Gastroesophageal sphincter (tissue), 4 donors: ENCODE results near the gene SLC29A3. TPM values are rescaled to one million over a fixed set of nuclear protein-coding genes. Genes with fewer than 3 reads are reported as not detected.

Experiments used
- ATAC-seq: fragments of 150-250 bp; one replicate; pipeline ENCODE4 v1.9.1; 2016; ENCODE audit warnings: mild to moderate bottlenecking, moderate library complexity
- H3K27ac ChIP-seq, 4 donors: fragments of 200-600 bp; sonication (generic) in 3 of 4; 1 replicate in 3 of 4; 2 replicates in 1 of 4; pipeline ENCODE4 v1.5.1; 2016 to 2019
- H3K27me3 ChIP-seq: fragments of 200-600 bp; sonication (generic); one replicate; pipeline ENCODE4 v1.5.1; 2019
- H3K36me3 ChIP-seq, 2 donors: fragments of 200-600 bp; sonication (generic); one replicate each; pipeline ENCODE4 v1.5.1; 2019; ENCODE audit warnings: control low read depth in 1 of 2
- H3K4me1 ChIP-seq, 3 donors: fragments of 200-600 bp; sonication (generic); 1 replicate in 2 of 3; 2 replicates in 1 of 3; pipeline ENCODE4 v1.5.1; 2016 to 2019; ENCODE audit warnings: control low read depth in 2 of 3
- H3K4me3 ChIP-seq, 2 donors: fragments of 200-600 bp; sonication (generic); one replicate each; pipeline ENCODE4 v1.5.1; 2019; ENCODE audit warnings: mild to moderate bottlenecking in 1 of 2, moderate library complexity in 1 of 2
- H3K9me3 ChIP-seq, 3 donors: fragments of 200-600 bp; sonication (generic); one replicate each; pipeline ENCODE4 v1.5.1; 2017 to 2019; ENCODE audit warnings: control low read depth in 2 of 3
- CTCF ChIP-seq, 4 experiments: fragments of 200-600 bp in 2 of 4; fragments of 450-650 bp in 2 of 4; sonication (generic) in 1 of 4; IDR thresholded peaks; one replicate each; pipeline ENCODE4 v1.5.1; 2017 to 2019; ENCODE audit warnings: antibody characterized with exemption in 4 of 4, mild to moderate bottlenecking in 2 of 4, moderate library complexity in 2 of 4
- EP300 ChIP-seq: sonication (generic); formaldehyde crosslinking; IDR thresholded peaks from one replicate; pipeline ENCODE4 v1.6.1; 2017; ENCODE audit warnings: antibody characterized with exemption, mild to moderate bottlenecking
- POLR2A ChIP-seq, 2 donors: fragments of 450-650 bp; IDR thresholded peaks; one replicate each; pipeline ENCODE4 v1.6.1; 2017; ENCODE audit warnings: antibody characterized with exemption in 2 of 2, mild to moderate bottlenecking in 2 of 2, moderate library complexity in 1 of 2
- POLR2AphosphoS5 ChIP-seq: sonication (generic); formaldehyde crosslinking; IDR thresholded peaks from one replicate; pipeline ENCODE4 v1.6.1; 2017; ENCODE audit warnings: antibody characterized with exemption
- WGBS, 2 donors: methylation state at CpG; one replicate each; pipeline ENCODE4 v1.1.5; 2018; ENCODE audit warnings: low coverage in 1 of 2; 5-methylcytosine and 5-hydroxymethylcytosine counted together
- total RNA-seq, 4 donors: library from RNA; depleted of rRNA; stranded (reverse); fragments of >200 nt; gene quantifications; one replicate each; pipeline ENCODE4 v1.1.0, GENCODE V29; 2016

Gene SLC29A3
- total RNA-seq, 4 donors from 2014 or later = 3.3 to 9.8 (median 4.9) TPM

DNA sequence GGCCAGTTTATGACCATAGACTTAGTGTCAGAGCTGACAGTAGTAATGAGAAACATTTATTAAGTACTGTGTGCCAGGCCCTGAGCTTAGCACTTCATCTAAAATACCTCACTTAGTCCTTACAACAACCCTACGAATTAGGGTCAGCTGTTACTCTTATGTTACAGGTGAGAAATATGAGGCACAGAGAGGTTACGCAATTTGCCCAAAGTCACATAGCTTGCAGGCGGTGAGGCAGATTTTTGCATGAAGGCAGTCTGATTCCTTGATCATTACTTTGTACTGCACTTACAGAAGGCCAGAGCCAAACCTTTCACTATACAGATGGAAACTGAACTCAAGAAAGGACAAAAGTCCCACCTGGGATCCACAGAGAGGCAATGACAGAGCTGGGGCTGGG lies 87.8 kb downstream of the SLC29A3 start:
- H3K9me3 ChIP-seq = peaks cover 0 to 14% (median 0%) of the 10 kb centered on the region in 3 donors
- no peaks in the 10 kb centered on the region for H3K36me3 ChIP-seq
- no peak overlapping the region for H3K27ac ChIP-seq
- WGBS, 2 donors = 14 to 74% methylated on average over 1 to 3 of the region's 3 CpGs
- no peaks in the 10 kb centered on the region for H3K27me3 ChIP-seq
- no peak for ATAC-seq
- H3K4me1 ChIP-seq = peaks cover 0 to 16% (median 3%) of the 10 kb centered on the region in 3 donors
- TF ChIP-seq EP300 (no peak), CTCF (IDR thresholded peaks at IDR 0.05) (no peak), POLR2AphosphoS5 (no peak), POLR2A (IDR thresholded peaks at IDR 0.05) (no peak)
- H3K4me3 ChIP-seq = no peak overlapping the region

GRCh38 chr10:71408436-71409225 lies 89.6 kb downstream of the SLC29A3 start:
- TF ChIP-seq EP300 (no peak), POLR2AphosphoS5 (no peak), POLR2A (IDR thresholded peaks at IDR 0.05) (no peak), CTCF (IDR thresholded peaks at IDR 0.05) (no peak)
- H3K4me3 ChIP-seq = no peak overlapping the region
- no peaks in the 10 kb centered on the region for H3K36me3 ChIP-seq
- peaks cover 0 to 15% (median 0%) of the 10 kb centered on the region in 3 donors for H3K9me3 ChIP-seq
- no peak for ATAC-seq
- H3K27me3 ChIP-seq = no peaks in the 10 kb centered on the region
- H3K4me1 ChIP-seq = peaks cover 0 to 16% (median 3%) of the 10 kb centered on the region in 3 donors
- 90% methylated on average over 2 to 7 of the region's 9 CpGs for WGBS, 2 donors
- no peak overlapping the region for H3K27ac ChIP-seq

- TF ChIP-seq CTCF (IDR thresholded peaks at IDR 0.05) (no peak), EP300 (no peak), POLR2A (IDR thresholded peaks at IDR 0.05) (no peak), POLR2AphosphoS5 (no peak)
- H3K27me3 ChIP-seq = no peaks in the 10 kb centered on the region
- H3K27ac ChIP-seq = no peak overlapping the region
- H3K9me3 ChIP-seq = peaks cover 0 to 15% (median 0%) of the 10 kb centered on the region in 3 donors
- no peak overlapping the region for H3K4me3 ChIP-seq
- ATAC-seq = no peak
- 54 to 65% methylated on average over 2 to 3 of the region's 3 CpGs for WGBS, 2 donors
- peaks cover 0 to 16% (median 3%) of the 10 kb centered on the region in 3 donors for H3K4me1 ChIP-seq
- H3K36me3 ChIP-seq = no peaks in the 10 kb centered on the region
Observed at GRCh38 chr10:71409516-71410104, 90.6 kb downstream of the SLC29A3 start.

Other genes starting within 250 kb of the SLC29A3 start
- gene UNC5B, start 106.7 kb upstream of the SLC29A3 start, total RNA-seq = 1 to 10 TPM; 2.2 to 3.7 (median 3.2) TPM
- 10 to 100 TPM in 3 of 4 donors, 1 to 10 TPM in 1; 5.1 to 33.5 (median 16.2) TPM for gene CDH23, start 77.7 kb downstream of the SLC29A3 start, total RNA-seq